SK-N-MC (cell line): Measurements from ENCODE around the gene DHRS13.

ENCODE experiments used
- EZH2 ChIP-seq: fragments of 200-600 bp; sonication (generic); IDR thresholded peaks from one replicate; pipeline ENCODE4 v1.6.1; 2017; ENCODE audit warnings: antibody characterized with exemption
- FOXP2 ChIP-seq: optimal IDR thresholded peaks from 2 replicates; pipeline ENCODE3; 2011; ENCODE audit warnings: mild to moderate bottlenecking, moderate library complexity; ENCODE audit not compliant: insufficient read depth; ENCODE audit errors: extremely low read length, control extremely low read depth
- POLR2AphosphoS5 ChIP-seq: IDR thresholded peaks from 2 replicates; pipeline ENCODE4 v1.6.1; 2012; ENCODE audit warnings: mild to moderate bottlenecking, low read depth, low read length, borderline replicate concordance

DNA sequence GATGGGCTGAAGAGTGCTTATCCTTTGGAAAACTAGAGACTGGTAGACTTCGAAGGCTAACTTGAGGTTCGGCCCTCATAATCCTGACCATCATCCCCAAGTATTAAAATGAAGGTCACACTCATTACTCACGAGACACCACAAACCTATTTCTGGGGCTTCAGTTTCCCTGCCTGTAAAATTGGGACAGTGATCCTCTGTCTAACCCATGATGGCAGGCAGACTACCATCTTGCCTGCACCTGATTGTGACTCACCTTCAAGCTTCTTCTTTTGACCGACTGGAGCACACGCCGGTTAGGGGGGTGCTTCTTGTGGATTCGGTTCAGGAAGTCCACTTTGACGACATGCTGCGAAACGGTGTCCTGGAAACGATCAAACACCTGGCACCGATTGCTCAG, 14.2 kb upstream of the DHRS13 start:
- TF ChIP-seq EZH2 (no peak), POLR2AphosphoS5 (no peak), FOXP2 (no peak)
